ENCODE results near the gene LONP2. TPM values are rescaled to one million over a fixed set of nuclear protein-coding genes. Genes with fewer than 3 reads are reported as not detected.

LONP2 gene
- total RNA-seq, 1 donor from 2014 or later, result 67.8 TPM

DNA sequence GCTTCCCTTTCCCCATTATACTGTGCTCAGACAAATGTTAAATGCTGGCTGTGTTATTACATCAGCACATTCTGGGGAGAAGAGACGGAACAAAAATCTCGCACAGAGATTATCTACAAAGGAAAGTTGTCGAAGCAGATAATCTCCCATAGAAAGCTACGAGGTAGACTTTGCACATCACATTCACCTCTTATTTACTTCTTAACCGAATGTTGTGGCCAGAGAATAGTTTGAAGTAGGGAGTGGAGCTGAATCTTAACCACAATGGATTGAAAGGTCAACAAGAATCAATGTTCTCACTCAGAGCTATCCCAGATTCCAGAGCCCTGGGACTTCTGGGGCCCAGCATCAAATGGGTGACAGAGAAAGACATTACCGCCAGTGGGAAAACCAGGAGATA, 28.4 kb upstream of the LONP2 start:
- Histone ChIP-seq H3K4me3 (no peak overlapping the region), H3K27ac (replicated peaks) (no peak overlapping the region), H3K27me3 (ENCODE audit: low read depth) (no peaks in the 10 kb centered on the region), H3K9me3 (replicated peaks) (no peaks in the 10 kb centered on the region), H3K4me1 (no peaks in the 10 kb centered on the region), H3K36me3 (no peaks in the 10 kb centered on the region)
- intact Hi-C loops (cut with micrococcal nuclease), result no loop called here
- TF ChIP-seq, protein P1, sequence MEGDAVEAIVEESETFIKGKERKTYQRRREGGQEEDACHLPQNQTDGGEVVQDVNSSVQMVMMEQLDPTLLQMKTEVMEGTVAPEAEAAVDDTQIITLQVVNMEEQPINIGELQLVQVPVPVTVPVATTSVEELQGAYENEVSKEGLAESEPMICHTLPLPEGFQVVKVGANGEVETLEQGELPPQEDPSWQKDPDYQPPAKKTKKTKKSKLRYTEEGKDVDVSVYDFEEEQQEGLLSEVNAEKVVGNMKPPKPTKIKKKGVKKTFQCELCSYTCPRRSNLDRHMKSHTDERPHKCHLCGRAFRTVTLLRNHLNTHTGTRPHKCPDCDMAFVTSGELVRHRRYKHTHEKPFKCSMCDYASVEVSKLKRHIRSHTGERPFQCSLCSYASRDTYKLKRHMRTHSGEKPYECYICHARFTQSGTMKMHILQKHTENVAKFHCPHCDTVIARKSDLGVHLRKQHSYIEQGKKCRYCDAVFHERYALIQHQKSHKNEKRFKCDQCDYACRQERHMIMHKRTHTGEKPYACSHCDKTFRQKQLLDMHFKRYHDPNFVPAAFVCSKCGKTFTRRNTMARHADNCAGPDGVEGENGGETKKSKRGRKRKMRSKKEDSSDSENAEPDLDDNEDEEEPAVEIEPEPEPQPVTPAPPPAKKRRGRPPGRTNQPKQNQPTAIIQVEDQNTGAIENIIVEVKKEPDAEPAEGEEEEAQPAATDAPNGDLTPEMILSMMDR (IDR thresholded peaks at IDR 0.05; ENCODE audit: borderline replicate concordance), result no peak
- DNase-seq, result no peak

GRCh38 chr16:48217708-48218107, 26.4 kb upstream of the LONP2 start:
- H3K27me3 ChIP-seq (ENCODE audit: low read depth), result no peaks in the 10 kb centered on the region
- H3K4me1 ChIP-seq, result no peaks in the 10 kb centered on the region
- H3K9me3 ChIP-seq (replicated peaks), result no peaks in the 10 kb centered on the region
- TF ChIP-seq, protein P1 (IDR thresholded peaks at IDR 0.05; ENCODE audit: borderline replicate concordance), result no peak
- no peak overlapping the region for H3K4me3 ChIP-seq
- no peak overlapping the region for H3K27ac ChIP-seq (replicated peaks)
- intact Hi-C loops (cut with micrococcal nuclease), result no loop called here
- DNase-seq, result no peak
- no peaks in the 10 kb centered on the region for H3K36me3 ChIP-seq

GRCh38 chr16:48218473-48218872, 25.6 kb upstream of the LONP2 start:
- TF ChIP-seq, protein P1 (IDR thresholded peaks at IDR 0.05; ENCODE audit: borderline replicate concordance), result no peak
- no peaks in the 10 kb centered on the region for H3K27me3 ChIP-seq (ENCODE audit: low read depth)
- no peaks in the 10 kb centered on the region for H3K9me3 ChIP-seq (replicated peaks)
- no peaks in the 10 kb centered on the region for H3K36me3 ChIP-seq
- no peak for DNase-seq
- intact Hi-C loops (cut with micrococcal nuclease), result no loop called here
- H3K4me3 ChIP-seq, result no peak overlapping the region
- no peaks in the 10 kb centered on the region for H3K4me1 ChIP-seq
- H3K27ac ChIP-seq (replicated peaks), result no peak overlapping the region

GRCh38 chr16:48220891-48221290, 23.2 kb upstream of the LONP2 start:
- TF ChIP-seq, protein P1 (IDR thresholded peaks at IDR 0.05; ENCODE audit: borderline replicate concordance), result no peak
- no peaks in the 10 kb centered on the region for H3K9me3 ChIP-seq (replicated peaks)
- H3K27me3 ChIP-seq (ENCODE audit: low read depth), result no peaks in the 10 kb centered on the region
- no peaks in the 10 kb centered on the region for H3K36me3 ChIP-seq
- intact Hi-C loops (cut with micrococcal nuclease), result no loop called here
- H3K27ac ChIP-seq (replicated peaks), result no peak overlapping the region
- no peak overlapping the region for H3K4me3 ChIP-seq
- DNase-seq, result no peak
- no peaks in the 10 kb centered on the region for H3K4me1 ChIP-seq

DNA sequence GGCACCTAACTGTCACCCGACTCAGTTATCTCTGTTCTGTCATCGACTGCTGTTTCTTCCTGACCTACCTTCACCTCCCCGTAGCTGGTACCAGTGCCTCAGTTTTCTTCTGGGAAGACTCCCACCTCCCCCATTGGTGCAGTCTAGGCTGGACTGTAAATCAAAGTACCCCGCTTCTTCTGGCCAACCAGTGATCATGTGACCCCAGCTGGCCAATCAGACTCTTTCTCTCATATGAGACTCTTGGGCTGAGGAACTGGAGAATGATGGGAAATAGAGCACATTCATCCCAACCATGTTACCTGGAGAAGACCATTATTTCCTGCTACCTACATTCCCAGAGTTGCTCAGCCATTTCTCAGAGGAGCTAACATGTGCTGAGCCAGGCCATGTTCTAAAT, 20.6 kb upstream of the LONP2 start:
- Histone ChIP-seq H3K27me3 (ENCODE audit: low read depth) (no peaks in the 10 kb centered on the region), H3K36me3 (no peaks in the 10 kb centered on the region), H3K4me3 (no peak overlapping the region), H3K4me1 (no peaks in the 10 kb centered on the region), H3K9me3 (replicated peaks) (no peaks in the 10 kb centered on the region), H3K27ac (replicated peaks) (no peak overlapping the region)
- intact Hi-C loops (cut with micrococcal nuclease), result no loop called here
- DNase-seq, result no peak
- TF ChIP-seq, protein P1 (IDR thresholded peaks at IDR 0.05; ENCODE audit: borderline replicate concordance), result no peak

GRCh38 chr16:48225456-48225855, 18.6 kb upstream of the LONP2 start:
- Histone ChIP-seq H3K4me3 (no peak overlapping the region), H3K9me3 (replicated peaks) (no peaks in the 10 kb centered on the region), H3K27ac (replicated peaks) (no peak overlapping the region), H3K4me1 (no peaks in the 10 kb centered on the region), H3K27me3 (ENCODE audit: low read depth) (no peaks in the 10 kb centered on the region), H3K36me3 (no peaks in the 10 kb centered on the region)
- TF ChIP-seq, protein P1 (IDR thresholded peaks at IDR 0.05; ENCODE audit: borderline replicate concordance), result no peak
- no peak for DNase-seq
- intact Hi-C loops (cut with micrococcal nuclease), result no loop called here
